K562 treated with DMSO at 1 percent for 24 hours (cell line): ENCODE results near the gene MACROH2A2. TPM values are rescaled to one million over a fixed set of nuclear protein-coding genes. Genes with fewer than 3 reads are reported as not detected.

Experiments used
- total RNA-seq: library from RNA; unstranded; fragments of 300-600 nt; gene quantifications from 2 replicates; pipeline ENCODE4 v1.2.3, GENCODE V29; 2022; ENCODE audit warnings: low read depth; ENCODE audit not compliant: insufficient read depth

Gene MACROH2A2
- not detected in 2 replicates for total RNA-seq

DNA sequence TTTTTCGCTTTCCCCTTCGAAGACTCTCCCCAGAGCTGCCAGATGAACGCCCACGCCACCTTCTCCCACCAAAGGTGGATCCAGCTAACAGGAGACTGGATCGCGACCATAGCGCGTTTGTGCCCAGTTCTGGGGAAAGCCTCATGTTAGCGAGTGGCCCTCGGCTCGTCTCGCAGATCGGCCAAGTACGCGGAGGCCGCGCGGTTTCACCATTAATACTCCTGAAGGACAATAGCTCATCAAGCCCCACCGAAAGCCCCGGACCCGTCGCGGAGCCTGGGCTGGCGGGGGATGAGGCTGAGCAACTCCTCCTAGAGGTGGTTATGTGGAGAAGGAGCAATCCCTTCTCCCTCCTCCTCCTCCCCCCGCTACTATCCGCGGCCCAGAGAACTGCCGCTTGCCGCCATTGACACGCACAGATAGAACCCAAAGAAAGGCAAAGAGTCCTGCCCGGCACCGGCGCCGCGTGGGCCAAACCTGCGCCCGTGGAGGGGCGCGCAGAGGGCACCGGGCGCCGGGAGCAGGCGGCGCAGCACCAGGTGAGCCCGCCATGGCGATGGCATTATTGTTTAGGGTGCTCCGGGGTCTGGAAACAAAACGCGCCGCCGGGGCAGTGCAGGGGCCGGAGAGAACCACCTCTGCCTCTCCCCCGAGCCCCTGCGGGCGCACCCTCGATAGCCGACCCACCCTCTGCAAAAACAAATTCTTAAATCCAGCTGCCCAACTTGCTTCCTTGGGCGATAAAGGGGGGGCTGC is at the start of gene MACROH2A2:
Gene MACROH2A2, plus strand, starts transcription at position 385 of the 756 bp plus-strand sequence. CDS start 22,813 bp downstream, outside the sequence.

DNA sequence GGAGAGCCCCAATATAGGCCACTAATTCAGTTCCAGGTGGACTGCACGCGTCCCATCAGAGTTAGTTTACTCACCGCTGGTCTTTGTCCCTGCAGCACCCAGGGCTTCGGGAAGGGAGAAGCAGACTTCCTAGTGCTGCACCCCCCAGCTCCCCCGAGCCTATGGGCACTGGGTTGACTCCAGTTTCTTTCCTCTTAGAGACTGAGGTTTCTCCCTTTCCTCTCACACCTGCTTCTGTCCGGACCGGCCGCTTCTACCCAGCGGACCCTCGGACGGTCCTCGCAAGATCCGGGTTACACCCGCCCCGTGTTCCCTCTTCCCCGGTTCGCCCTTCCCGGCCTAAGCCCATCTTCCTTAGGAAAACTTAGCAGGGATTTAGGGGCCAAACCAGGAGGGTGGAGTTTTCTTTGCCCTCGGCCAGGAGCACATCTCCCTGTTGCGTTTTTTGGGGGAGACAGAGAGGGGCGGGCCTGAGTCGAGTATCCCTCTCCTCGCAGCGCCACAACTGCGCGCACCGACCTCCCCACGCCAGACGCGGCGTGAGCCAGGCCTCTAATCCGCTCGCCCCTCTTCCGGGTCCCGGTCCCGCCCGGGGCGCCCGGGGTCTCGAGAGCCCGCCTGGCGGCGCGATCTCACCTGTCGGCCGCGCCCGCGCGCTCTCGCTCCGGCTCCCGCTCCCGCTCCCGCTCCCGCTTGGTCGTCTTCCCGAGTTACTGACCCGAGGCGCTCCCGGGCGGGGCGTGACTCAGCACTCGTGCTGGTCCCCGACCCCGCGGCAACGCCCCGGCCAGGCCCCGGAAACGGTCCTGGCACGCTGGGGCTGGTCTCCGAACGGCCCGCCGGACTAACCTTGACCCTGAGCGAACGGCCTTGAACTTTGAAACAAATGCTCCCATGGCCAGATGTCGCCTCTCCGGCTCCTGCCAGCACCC is 79.7 kb downstream of the MACROH2A2 start, which contains the start of gene AIFM2:
Gene AIFM2, minus strand, starts transcription at position 728 of the 932 bp plus-strand sequence. CDS start 8,741 bp downstream, outside the sequence.

GRCh38 chr10:70146489-70147258 is 94.0 kb downstream of the MACROH2A2 start, which contains the start of gene TYSND1:
Gene TYSND1 (minus strand): TSS chr10:70146700. CDS start chr10:70146586, 114 bp downstream.

Other genes starting within 250 kb of the MACROH2A2 start
- gene AIFM2, start 80.0 kb downstream of the MACROH2A2 start, total RNA-seq, result 17.0 and 18.0 TPM in 2 replicates
- gene TYSND1, start 93.9 kb downstream of the MACROH2A2 start, total RNA-seq, result 2.5 and 2.8 TPM in 2 replicates
- 24.4 and 29.2 TPM in 2 replicates for gene SAR1A, start 117.7 kb downstream of the MACROH2A2 start, total RNA-seq
- 182 and 188 TPM in 2 replicates for gene PPA1, start 180.6 kb downstream of the MACROH2A2 start, total RNA-seq
- gene NPFFR1, start 231.2 kb downstream of the MACROH2A2 start, total RNA-seq, result not detected in 2 replicates